RWPE1 (cell line): ENCODE data around the gene PKD1.
A peak's percentile ranks its signal among the peaks of the same experiment; 100 is the strongest.

Experiments used
- CTCF ChIA-PET: fragments of 350-600 bp; sonication (Branson Sonifier 250); formaldehyde crosslinking; extraction: SDS; loops from one replicate; lab custom pipeline; 2021; lab: Yijun Ruan, JAX
- POLR2A ChIA-PET: fragments of 400-600 bp; formaldehyde crosslinking; extraction: SDS; loops from one replicate; lab custom pipeline; 2020; ENCODE audit warnings: antibody characterized with exemption; ENCODE audit not compliant: low non-redundant PET; lab: Yijun Ruan, JAX
- DNase-seq: peaks from one replicate; pipeline ENCODE4 v3.0.0; 2012; ENCODE audit warnings: low spot score
- H3K27ac ChIP-seq: fragments of 450-650 bp; 2 replicates; pipeline ENCODE4 v1.5.1; 2017
- CTCF ChIP-seq: fragments of 450-650 bp; conservative IDR thresholded peaks from 2 replicates; pipeline ENCODE4 v1.5.1; 2017; ENCODE audit warnings: low read depth, mild to moderate bottlenecking

PKD1 gene

GRCh38 chr16:2079991-2080390 lies 55.7 kb downstream of the PKD1 start:
- no peak for DNase-seq
- H3K27ac ChIP-seq = no peak overlapping the region
- POLR2A ChIA-PET = interaction anchor here (0.6 kb wide), 1 partner anchor 146 kb away, joined by 13 read pairs; no protein-coding TSS in a partner anchor
- CTCF ChIA-PET = no interaction called here
- no peak for TF ChIP-seq CTCF

GRCh38 chr16:2079311-2079800 lies 56.3 kb downstream of the PKD1 start:
- TF ChIP-seq CTCF = no peak
- H3K27ac ChIP-seq = peak overlapping the region; percentile 17; the same call in 1 of the 2 replicates
- ChIA-PET POLR2A (no interaction called here), CTCF (no interaction called here)
- no peak for DNase-seq

DNA sequence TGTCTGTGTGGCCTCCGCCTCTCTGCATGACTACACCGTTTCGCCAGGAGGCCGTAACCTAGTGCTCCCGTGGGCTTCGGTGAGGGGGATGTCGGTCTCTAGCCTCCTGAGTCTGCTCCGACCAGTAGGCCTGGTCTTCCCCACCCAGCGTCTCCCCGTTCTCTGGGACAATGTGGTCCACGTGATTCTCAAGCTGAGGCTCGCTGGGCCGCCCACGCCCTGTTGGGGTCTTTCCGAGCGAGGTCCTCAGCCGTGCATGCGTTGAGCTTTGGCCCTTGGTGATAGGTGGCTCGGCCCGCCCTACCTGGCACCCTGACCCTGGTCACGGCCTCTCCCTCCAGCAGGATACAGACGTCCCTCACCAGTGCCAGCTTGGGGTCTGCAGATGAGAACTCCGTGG lies 57.0 kb downstream of the PKD1 start:
- peak overlapping the region; percentile 17; the same call in 1 of the 2 replicates for H3K27ac ChIP-seq
- no peak for DNase-seq
- TF ChIP-seq CTCF = no peak
- ChIA-PET POLR2A (no interaction called here), CTCF (no interaction called here)

- ChIA-PET CTCF (no interaction called here), POLR2A (no interaction called here)
- TF ChIP-seq CTCF = no peak
- no peak for DNase-seq
- H3K27ac ChIP-seq = peak overlapping the region; percentile 3; the same call in 1 of the 2 replicates
These were observed 57.6 kb downstream of the PKD1 start for GRCh38 chr16:2078096-2078495.

DNA sequence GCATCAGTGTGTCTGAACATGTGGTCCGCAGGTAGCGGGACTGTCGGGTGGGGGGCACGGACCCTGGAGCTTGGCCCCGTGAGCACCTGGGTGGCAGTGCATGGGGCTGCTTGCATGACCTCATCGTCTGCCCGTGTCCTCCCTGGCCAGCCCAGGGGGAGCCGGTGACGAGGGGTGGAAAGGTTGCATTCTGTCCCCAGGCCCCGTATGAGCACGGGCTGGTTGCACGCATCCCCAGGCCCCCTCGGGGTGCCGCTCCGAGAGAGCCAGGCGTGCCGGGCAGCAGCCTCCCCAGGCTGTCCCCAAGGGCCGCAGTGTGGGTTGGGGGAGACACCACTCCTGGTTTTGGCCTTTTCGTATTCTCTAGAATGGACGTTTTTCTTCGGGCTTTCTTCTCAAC lies 58.0 kb downstream of the PKD1 start:
- CTCF ChIA-PET = no interaction called here
- no peak for DNase-seq
- no peak for TF ChIP-seq CTCF
- H3K27ac ChIP-seq = peak overlapping the region; percentile 3; the same call in 1 of the 2 replicates
- POLR2A ChIA-PET = no interaction called here

- no peak overlapping the region for H3K27ac ChIP-seq
- no peak for TF ChIP-seq CTCF
- DNase-seq = no peak
- POLR2A ChIA-PET = no interaction called here
- CTCF ChIA-PET = interaction anchor here (0.6 to 0.9 kb wide), 2 partner anchors 11 to 51 kb away, joined by 3 read pairs; no protein-coding TSS in a partner anchor
These were observed 58.7 kb downstream of the PKD1 start for GRCh38 chr16:2077016-2077415.
